ENCODE results near the gene B3GAT2.
A peak's percentile ranks its signal among the peaks of the same experiment; 100 is the strongest.

Gene B3GAT2

GRCh38 chr6:70846207-70846835 is 110.5 kb downstream of the B3GAT2 start:
- DNase-seq (ENCODE audit: extremely low read depth, low read depth) = no peak
- TF ChIP-seq, protein P1, sequence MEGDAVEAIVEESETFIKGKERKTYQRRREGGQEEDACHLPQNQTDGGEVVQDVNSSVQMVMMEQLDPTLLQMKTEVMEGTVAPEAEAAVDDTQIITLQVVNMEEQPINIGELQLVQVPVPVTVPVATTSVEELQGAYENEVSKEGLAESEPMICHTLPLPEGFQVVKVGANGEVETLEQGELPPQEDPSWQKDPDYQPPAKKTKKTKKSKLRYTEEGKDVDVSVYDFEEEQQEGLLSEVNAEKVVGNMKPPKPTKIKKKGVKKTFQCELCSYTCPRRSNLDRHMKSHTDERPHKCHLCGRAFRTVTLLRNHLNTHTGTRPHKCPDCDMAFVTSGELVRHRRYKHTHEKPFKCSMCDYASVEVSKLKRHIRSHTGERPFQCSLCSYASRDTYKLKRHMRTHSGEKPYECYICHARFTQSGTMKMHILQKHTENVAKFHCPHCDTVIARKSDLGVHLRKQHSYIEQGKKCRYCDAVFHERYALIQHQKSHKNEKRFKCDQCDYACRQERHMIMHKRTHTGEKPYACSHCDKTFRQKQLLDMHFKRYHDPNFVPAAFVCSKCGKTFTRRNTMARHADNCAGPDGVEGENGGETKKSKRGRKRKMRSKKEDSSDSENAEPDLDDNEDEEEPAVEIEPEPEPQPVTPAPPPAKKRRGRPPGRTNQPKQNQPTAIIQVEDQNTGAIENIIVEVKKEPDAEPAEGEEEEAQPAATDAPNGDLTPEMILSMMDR (IDR thresholded peaks at IDR 0.05; ENCODE audit: low read depth, low read length, missing control alignments) = no peak
- no peak overlapping the region for H3K4me3 ChIP-seq (replicated peaks; ENCODE audit: low read depth, low read length)

DNA sequence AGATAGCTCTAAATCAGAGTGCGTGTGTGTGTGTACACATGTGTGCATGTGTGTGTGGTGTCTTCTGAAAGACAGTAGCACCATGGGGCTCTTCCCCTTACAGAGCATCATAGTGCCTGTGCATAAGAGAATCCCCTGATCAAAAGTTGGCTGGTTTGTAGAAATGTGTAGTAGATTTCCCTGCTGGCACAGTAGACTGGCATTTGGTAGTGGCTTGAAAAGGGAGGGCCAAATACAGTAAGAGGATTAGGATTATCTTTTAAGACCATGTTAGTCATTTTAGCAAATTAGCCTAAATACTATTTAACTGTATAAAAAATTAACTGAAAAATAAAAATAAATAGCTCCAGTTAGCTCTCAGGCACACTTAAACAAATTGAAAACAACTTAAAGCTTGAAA is 112.6 kb downstream of the B3GAT2 start:
- TF ChIP-seq, protein P1 (IDR thresholded peaks at IDR 0.05; ENCODE audit: low read depth, low read length, missing control alignments) = no peak
- DNase-seq (ENCODE audit: extremely low read depth, low read depth) = no peak
- no peak overlapping the region for H3K4me3 ChIP-seq (replicated peaks; ENCODE audit: low read depth, low read length)

DNA sequence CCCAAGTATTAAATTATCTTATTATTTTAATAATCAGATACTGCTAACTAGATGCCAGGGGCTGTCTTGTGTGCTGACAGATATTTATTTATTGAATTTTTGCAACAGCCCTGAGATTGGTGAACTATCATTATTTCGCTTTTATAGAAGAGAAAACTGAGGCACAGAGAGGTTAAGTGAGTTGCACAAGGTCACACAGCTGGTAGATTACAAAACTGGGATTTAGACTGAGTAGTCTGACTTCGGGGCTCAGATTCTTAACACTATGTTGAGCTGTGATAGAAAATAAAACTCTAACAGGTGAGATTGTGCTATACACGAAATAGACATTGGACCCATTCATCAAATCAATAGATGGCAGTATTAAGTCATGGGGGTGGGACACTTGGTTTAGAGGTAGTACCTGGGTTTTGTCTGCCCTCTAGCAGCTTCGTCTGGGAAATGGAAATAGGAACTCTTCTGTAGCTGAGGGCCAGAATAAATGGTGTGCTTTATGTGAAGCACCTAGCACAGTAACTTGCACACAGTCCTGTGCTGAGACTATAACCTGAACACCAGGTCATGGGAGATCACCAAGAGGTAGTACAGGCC is 113.4 kb downstream of the B3GAT2 start:
- no peak for DNase-seq (ENCODE audit: extremely low read depth, low read depth)
- TF ChIP-seq, protein P1 (IDR thresholded peaks at IDR 0.05; ENCODE audit: low read depth, low read length, missing control alignments) = no peak

DNA sequence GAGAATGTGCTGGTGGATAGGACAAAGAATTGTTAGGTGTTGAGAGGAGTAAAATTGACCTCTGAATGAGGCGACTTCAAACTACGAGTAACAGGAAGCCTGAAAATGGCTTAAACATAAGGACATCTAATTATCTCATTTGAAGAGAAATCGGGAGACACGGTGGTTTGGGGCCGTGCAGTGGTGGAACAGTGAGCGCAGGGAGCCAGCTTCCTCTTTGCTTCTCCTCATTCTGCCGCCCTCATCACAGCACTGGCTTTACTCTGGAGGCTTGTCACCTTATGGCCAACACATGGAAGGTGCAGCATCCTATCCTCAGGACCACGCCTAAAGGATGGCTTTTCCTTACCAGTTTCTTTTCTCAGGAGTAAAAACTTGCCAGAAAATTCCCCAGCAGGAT is 114.3 kb downstream of the B3GAT2 start:
- TF ChIP-seq, protein P1 (IDR thresholded peaks at IDR 0.05; ENCODE audit: low read depth, low read length, missing control alignments) = no peak
- DNase-seq (ENCODE audit: extremely low read depth, low read depth) = no peak
- no peak overlapping the region for H3K4me3 ChIP-seq (replicated peaks; ENCODE audit: low read depth, low read length)

More for the DNA sequence above, 113.4 kb downstream of the B3GAT2 start:
- no peak overlapping the region for H3K4me3 ChIP-seq (replicated peaks; ENCODE audit: low read depth, low read length)

DNA sequence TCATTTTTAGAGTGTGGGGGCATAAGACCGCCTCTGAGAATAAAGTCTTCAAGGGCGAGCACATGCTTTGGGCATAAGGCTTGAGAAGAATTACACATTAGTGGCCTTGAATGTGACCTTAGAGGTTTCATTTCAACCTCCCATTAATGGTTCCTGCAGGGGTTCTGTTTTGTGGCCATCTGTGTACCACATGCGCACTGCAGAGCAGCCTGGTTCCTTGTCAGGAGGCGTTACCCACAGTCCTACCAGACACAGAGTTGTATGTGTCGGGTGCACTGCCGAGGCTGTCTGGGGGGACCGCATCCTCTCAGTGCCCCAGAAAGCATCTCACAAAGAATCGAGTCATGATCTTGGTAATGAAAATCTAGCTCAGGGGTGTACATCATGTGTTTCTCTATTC is 115.7 kb downstream of the B3GAT2 start:
- H3K4me3 ChIP-seq (replicated peaks; ENCODE audit: low read depth, low read length) = no peak overlapping the region
- TF ChIP-seq, protein P1 (IDR thresholded peaks at IDR 0.05; ENCODE audit: low read depth, low read length, missing control alignments) = no peak
- peak; percentile 60 for DNase-seq (ENCODE audit: extremely low read depth, low read depth)

DNA sequence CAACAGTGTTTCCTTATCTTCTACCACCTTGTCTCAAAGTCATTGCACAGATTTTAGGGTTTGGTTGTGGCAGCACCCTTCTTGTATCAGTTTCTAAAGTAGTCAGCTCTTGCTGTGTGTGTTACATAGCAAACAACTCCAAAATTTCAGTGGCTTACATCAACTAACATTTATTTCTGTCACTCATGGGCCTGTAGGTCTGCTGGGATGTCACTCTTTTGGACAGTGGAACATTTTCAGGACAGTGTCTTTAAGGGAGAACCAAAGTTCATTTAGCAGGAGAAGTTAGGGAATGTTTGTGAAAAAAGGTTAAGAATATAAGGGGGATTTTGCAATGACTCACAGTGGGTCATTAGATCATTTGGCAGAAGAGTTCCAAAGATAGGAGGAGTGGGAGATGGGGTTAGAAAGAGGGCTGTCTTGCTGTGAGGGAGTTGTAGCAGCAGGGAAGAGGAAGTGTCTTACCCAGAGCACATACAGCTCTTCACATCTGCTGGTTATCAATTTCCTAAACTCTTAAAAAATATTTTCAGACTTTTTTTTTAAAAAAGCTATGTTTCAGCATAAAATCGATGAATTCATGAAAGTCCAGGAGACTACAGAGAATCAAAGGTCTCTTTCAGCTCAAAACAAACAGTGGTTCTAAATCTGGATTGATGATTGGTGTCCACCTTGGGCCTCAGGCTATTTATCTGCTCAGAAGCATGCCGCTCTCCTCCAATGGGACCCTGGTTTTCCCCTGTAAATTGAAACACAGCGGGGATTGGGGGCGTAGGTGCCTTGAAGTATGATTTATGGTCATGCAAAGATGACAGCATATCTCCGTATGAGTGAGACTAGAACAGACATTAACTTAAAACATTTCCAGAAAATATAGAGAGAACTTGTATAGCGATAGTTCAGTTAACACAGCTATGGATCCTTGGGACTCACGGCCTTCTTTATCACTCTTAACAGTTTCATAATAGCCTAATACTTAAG is 117.3 kb downstream of the B3GAT2 start:
- no peak for DNase-seq (ENCODE audit: extremely low read depth, low read depth)
- H3K4me3 ChIP-seq (replicated peaks; ENCODE audit: low read depth, low read length) = no peak overlapping the region
- TF ChIP-seq, protein P1 (IDR thresholded peaks at IDR 0.05; ENCODE audit: low read depth, low read length, missing control alignments) = no peak

Measured in HFF-Myc (cell line).